ENCODE results near the gene TRPT1.

DNA sequence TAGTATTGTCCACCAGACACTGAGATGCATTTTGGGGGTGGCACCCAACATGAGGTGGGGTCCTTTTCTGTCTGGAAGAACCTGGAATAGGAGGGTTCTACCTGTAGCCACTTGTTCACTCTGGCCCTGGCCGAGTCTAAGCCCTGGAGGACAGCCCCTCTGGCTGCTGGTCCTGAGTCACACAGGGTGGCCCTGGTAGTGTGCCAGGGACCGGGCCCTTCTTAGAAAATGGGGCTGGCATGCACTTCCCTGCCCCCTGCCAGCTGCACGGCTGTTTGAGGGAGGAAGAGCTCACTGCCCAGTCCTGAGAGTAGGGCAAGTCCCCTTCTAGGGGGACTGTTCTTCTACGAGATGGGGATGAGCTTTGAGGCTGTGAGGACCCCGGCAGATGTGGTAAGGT is 27.5 kb upstream of the TRPT1 start:
- TF ChIP-seq, protein P1, sequence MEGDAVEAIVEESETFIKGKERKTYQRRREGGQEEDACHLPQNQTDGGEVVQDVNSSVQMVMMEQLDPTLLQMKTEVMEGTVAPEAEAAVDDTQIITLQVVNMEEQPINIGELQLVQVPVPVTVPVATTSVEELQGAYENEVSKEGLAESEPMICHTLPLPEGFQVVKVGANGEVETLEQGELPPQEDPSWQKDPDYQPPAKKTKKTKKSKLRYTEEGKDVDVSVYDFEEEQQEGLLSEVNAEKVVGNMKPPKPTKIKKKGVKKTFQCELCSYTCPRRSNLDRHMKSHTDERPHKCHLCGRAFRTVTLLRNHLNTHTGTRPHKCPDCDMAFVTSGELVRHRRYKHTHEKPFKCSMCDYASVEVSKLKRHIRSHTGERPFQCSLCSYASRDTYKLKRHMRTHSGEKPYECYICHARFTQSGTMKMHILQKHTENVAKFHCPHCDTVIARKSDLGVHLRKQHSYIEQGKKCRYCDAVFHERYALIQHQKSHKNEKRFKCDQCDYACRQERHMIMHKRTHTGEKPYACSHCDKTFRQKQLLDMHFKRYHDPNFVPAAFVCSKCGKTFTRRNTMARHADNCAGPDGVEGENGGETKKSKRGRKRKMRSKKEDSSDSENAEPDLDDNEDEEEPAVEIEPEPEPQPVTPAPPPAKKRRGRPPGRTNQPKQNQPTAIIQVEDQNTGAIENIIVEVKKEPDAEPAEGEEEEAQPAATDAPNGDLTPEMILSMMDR (IDR thresholded peaks at IDR 0.05), result no peak
- no peak for TF ChIP-seq POLR2A (IDR thresholded peaks at IDR 0.05)
